Stimulated activated CD4-positive, alpha-beta T cell treated with anti-CD3 and anti-CD28 coated beads, Interleukin-1b, Interleukin-23, amount 100 ng/mL, for 1 hour (primary cell): ENCODE results near the gene ALK.

Experiments
- DNase-seq, 2 donors: peaks; one replicate each; pipeline ENCODE4 v3.0.0-alpha.2; 2020; ENCODE audit warnings: low read depth in 2 of 2

Gene ALK

GRCh38 chr2:29921560-29921915, at the start of gene ALK:
ALK (minus strand) TSS chr2:29921586; CDS start chr2:29920659, 927 bp downstream.
- peak in 1 of 2 donors; percentile 29 for DNase-seq

GRCh38 chr2:29966266-29966665, 44.9 kb upstream of the ALK start:
- no peak for DNase-seq

GRCh38 chr2:29963972-29964570, 42.7 kb upstream of the ALK start:
- no peak for DNase-seq

GRCh38 chr2:29962922-29963321, 41.5 kb upstream of the ALK start:
- DNase-seq: no peak

- DNase-seq: no peak
Observed at GRCh38 chr2:29954316-29954715, 32.9 kb upstream of the ALK start.

DNA sequence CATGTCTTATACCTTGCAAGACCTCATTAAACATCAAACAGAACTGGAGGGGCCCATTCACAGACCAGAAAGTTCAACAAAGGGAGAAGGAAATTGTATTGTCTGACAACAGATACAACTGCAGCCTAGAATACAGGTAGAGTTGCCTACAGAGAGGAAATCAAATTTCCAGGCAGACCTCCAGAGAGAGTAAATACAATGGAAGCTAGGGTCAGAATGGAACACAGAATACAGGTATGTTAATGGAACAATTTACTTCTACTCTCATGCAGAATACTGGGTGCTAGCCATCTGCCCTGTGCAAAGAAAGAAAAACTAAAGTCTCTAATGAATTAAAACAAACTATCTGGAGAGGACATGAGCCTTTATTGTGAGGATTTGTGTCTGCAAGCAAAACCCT, 31.6 kb upstream of the ALK start:
- DNase-seq: no peak

DNA sequence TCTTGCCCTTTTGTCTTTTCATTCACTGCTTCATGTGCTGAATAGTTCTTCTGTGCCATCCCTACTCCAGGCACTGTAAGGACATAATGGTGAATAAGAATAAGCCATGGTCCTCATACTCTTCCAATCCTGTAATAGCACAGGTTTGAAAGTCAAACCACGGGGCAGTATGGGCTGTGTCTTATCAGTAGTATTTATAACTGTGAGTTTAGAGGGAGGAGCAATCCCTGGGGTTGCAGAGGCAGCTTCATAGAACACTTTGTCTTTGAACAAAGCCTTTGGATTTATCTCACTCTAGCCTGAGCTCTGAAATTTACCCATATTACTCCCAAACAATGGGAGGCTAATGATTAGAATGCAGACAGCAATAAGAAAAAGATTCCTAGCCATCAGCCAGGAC, 30.2 kb upstream of the ALK start:
- DNase-seq: no peak

DNA sequence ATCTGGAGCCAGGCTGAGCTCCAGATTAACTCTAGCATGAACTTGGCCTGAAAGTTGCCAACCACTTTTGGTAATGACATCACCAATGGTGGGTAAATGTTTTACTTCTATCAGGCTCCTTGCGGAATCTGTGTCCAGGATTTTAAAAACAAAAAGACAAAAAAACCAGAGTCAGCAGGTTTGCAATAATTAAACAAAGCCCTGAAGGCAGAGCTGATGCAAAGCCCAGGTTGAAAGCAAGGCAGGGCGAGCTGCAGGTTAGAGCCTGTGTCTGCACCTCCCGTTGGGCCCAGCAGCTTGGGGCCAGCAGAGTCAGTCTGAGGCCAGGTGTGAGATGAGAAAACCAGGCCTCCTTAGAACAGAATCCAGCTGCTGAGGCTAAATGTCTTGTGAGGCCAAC, 29.1 kb upstream of the ALK start:
- DNase-seq: no peak

DNA sequence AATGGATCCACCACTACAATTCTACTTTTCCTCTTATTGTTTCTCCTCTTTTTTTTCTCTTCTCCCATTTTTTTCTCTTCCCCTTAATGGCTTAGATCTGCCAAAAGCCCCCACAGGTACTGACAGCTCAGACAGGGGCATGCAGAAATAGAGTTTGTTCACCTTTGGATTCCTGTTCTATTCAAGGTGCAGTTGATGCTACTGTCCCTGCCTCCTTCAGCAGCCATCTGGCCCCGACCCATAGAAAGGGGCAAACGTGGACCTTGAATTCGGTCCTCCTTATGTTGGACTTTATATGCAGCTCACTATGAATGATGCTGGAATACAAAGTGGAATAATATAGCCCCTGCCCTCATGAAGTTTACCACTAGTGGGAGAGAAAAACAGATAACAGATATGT, 27.7 kb upstream of the ALK start:
- no peak for DNase-seq

GRCh38 chr2:29946505-29946904, 25.1 kb upstream of the ALK start:
- no peak for DNase-seq

DNA sequence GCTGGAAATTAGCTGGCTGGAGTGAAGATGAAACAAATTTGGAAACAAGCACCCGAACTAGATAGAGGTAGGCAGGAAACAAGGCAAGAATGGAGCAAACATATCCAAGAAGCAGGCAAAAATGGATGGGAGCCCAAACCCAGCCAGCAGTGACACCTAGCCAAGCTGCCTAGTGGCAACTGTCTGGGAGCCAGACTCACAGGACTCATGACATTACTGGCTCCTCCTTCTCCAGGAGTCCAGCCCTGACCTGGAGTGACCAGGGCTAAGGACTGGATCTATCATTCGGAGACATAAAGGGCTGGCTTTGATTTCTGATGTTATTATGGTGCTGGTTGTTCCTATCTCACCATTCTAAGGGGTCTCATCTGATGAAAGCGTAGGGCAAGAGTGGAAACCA, 21.3 kb upstream of the ALK start:
- DNase-seq: no peak

DNA sequence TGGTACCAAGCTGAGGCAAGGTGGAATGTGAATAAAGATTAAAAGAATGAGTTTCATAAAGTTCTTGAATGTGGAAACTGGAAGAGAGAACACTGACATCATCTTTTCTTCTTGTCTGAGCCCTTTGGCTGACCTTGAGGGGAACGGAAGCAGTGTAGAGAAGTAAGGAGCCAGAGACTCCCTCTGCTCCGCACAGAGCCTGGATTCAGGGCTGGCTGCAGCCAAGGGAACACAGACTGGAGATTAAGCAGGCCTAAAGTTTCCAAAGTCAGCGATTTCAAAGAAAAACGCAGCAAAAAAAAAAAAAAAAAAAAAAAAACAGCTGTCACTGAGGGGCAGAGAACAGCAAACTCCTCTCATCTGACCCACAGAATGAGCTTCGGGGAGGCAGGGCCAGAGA, 19.3 kb upstream of the ALK start:
- DNase-seq: no peak

- DNase-seq: no peak
Observed at GRCh38 chr2:29936020-29936419, 14.6 kb upstream of the ALK start.

- DNase-seq: no peak
Observed at GRCh38 chr2:29931818-29932217, 10.4 kb upstream of the ALK start.

GRCh38 chr2:29923110-29923721, 1.8 kb upstream of the ALK start:
- DNase-seq: no peak

DNA sequence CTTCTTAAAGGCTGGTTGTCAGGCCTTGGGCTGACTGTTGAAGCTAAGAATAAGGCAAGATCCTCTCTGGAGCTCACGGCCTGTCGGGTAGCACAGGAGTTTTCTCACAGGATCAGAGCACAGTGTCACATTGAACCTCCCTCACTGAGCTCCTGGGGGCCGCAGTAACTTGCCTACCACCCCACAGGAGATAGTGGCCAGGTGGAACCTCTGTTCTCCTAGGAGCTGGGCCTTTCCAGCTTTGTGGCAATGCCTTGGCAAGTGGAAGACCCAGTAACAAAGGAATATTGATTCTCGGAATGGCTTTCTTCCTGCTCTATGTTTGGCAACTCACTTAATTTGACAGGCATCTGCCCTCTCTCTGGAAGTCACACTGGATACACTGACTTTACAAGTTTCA, 1.2 kb upstream of the ALK start:
- DNase-seq: no peak

DNA sequence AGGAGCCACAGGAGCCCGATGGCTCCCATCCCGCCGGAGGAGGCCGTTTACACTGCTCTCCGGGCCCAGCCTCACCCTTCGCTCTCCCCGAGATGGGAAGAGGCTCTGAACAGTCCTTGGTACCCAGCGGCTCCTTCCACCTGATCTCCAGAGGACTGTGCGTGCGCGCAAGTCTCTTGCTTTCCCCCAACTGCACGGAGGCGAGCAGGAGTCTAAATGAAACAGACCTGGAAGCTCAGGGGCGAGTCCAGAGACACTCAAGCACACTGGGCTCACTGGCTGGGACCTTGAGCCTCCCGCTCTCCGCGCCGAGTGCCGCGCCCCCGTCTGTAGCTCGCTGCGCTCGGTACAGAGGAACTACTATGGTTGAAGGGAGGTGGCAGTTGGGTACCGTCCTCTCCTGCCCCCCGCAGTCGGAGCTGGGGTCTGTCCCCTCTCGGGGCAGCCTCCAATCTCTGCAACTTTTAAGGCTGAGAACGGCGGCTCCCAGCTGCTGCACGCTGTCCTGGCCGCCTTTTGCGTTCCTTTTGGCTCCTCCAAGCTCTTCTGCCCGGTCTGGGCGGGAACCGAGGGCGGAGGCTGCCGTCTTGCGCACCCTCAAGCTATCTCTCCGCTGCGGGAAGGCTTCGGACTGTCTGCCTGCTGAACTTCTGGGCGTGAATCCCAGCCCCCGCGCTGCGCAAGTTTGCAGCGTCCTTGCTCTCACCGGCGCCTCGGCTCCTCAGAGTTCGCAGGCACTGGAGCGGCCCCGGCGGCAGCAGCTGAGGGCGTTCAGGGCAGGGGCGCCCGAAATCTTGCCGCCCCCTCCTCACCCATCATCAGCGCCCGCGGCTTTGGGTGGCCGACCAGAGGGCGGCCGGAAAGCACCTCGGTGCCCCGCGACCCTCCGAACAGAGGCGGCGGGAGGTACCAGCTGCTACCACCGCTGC, 491 bp downstream of the ALK start:
- DNase-seq: no peak

GRCh38 chr2:29920130-29920577, 1.2 kb downstream of the ALK start:
- DNase-seq: peak in 1 of 2 donors; percentile 20

DNA sequence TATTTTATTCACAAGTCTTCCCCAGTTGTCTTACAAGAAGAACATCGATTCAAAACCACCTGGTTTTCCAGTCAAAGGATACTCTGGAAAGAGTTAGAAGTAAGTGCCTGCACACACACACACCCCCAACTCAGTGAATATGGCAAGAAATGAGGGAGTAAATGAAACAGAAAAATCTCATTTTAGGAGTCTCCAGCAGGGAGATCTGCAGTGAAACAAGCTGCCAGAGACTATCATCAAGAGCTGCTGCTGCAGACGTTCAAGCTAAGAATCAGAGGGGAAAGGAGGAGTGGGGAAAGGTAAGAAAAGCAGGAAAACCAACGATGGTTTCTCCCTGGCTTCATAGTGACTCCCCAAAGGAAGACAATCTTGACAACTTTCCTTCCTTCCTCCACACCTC, 2.4 kb downstream of the ALK start:
- no peak for DNase-seq

GRCh38 chr2:29917781-29918180, 3.6 kb downstream of the ALK start:
- no peak for DNase-seq

DNA sequence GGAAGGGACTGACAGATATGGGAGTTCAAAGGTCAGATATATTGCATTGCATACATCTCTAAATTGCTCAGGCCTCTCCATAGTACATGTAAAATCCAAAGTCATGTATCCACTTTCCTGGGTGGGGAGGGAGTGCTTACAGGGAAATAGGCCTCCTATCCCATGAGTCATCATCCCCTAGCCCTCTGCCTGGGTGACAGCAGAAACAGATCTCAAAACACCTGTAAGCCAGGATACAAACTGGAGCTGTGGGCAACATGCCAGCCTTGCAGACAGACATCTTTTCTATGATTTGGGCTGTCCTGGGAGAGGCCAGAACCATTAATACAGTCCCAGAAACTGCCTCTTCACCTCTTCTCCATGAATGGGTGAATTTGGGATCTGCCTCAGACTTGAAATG, 4.8 kb downstream of the ALK start:
- no peak for DNase-seq

GRCh38 chr2:29910960-29911359, 10.4 kb downstream of the ALK start:
- DNase-seq: no peak

GRCh38 chr2:29910465-29910864, 10.9 kb downstream of the ALK start:
- no peak for DNase-seq
